ENCODE data around the gene ACBD7. TPM values are rescaled to one million over a fixed set of nuclear protein-coding genes. Genes with fewer than 3 reads are reported as not detected.

ACBD7 gene
- total RNA-seq, 4 donors from 2014 or later = not detected

GRCh38 chr10:15131330-15131729 lies 42.8 kb upstream of the ACBD7 start:
- no peaks in the 10 kb centered on the region for H3K9me3 ChIP-seq
- no peak overlapping the region for H3K4me3 ChIP-seq
- TF ChIP-seq CTCF (IDR thresholded peaks at IDR 0.05) (no peak), POLR2AphosphoS5 (IDR thresholded peaks at IDR 0.05) (no peak), POLR2A (IDR thresholded peaks at IDR 0.05) (no peak), EP300 (IDR thresholded peaks at IDR 0.05) (no peak)
- peaks cover 75% of the 10 kb centered on the region for H3K36me3 ChIP-seq
- WGBS = 99% methylated on average over 5 of the region's 5 CpGs
- no peaks in the 10 kb centered on the region for H3K4me1 ChIP-seq
- no peak overlapping the region for H3K27ac ChIP-seq
- H3K27me3 ChIP-seq = no peaks in the 10 kb centered on the region
- DNase-seq (ENCODE audit: low spot score in 2 of 2) = no peak

- WGBS = 90% methylated on average over 3 of the region's 3 CpGs
- H3K27me3 ChIP-seq = no peaks in the 10 kb centered on the region
- TF ChIP-seq CTCF (IDR thresholded peaks at IDR 0.05) (no peak), EP300 (IDR thresholded peaks at IDR 0.05) (no peak), POLR2AphosphoS5 (IDR thresholded peaks at IDR 0.05) (no peak), POLR2A (IDR thresholded peaks at IDR 0.05) (no peak)
- no peak overlapping the region for H3K27ac ChIP-seq
- no peaks in the 10 kb centered on the region for H3K9me3 ChIP-seq
- DNase-seq (ENCODE audit: low spot score in 2 of 2) = no peak
- no peak overlapping the region for H3K4me3 ChIP-seq
- H3K36me3 ChIP-seq = peaks cover 57% of the 10 kb centered on the region
- no peaks in the 10 kb centered on the region for H3K4me1 ChIP-seq
Measured at GRCh38 chr10:15124908-15125307, 36.3 kb upstream of the ACBD7 start.

- peaks cover 58% of the 10 kb centered on the region for H3K36me3 ChIP-seq
- no peak overlapping the region for H3K27ac ChIP-seq
- no peak for DNase-seq (ENCODE audit: low spot score in 2 of 2)
- no peak overlapping the region for H3K4me3 ChIP-seq
- H3K4me1 ChIP-seq = no peaks in the 10 kb centered on the region
- H3K9me3 ChIP-seq = no peaks in the 10 kb centered on the region
- TF ChIP-seq POLR2A (IDR thresholded peaks at IDR 0.05) (no peak), EP300 (IDR thresholded peaks at IDR 0.05) (no peak), POLR2AphosphoS5 (IDR thresholded peaks at IDR 0.05) (no peak), CTCF (IDR thresholded peaks at IDR 0.05) (no peak)
- 86% methylated on average over 9 of the region's 9 CpGs for WGBS
- H3K27me3 ChIP-seq = no peaks in the 10 kb centered on the region
Measured at GRCh38 chr10:15124190-15124589, 35.6 kb upstream of the ACBD7 start.

- no peak for TF ChIP-seq POLR2A (IDR thresholded peaks at IDR 0.05)
- no peaks in the 10 kb centered on the region for H3K4me1 ChIP-seq
- H3K27ac ChIP-seq = no peak overlapping the region
- H3K36me3 ChIP-seq = peaks cover 58% of the 10 kb centered on the region
- no peaks in the 10 kb centered on the region for H3K27me3 ChIP-seq
- WGBS = 33% methylated on average over 3 of the region's 3 CpGs
- H3K4me3 ChIP-seq = no peak overlapping the region
- H3K9me3 ChIP-seq = no peaks in the 10 kb centered on the region
- no peak for DNase-seq (ENCODE audit: low spot score in 2 of 2)
Measured at GRCh38 chr10:15123749-15124184, 35.2 kb upstream of the ACBD7 start.

- TF ChIP-seq POLR2AphosphoS5 (IDR thresholded peaks at IDR 0.05) = no peak
- no peak for TF ChIP-seq CTCF (IDR thresholded peaks at IDR 0.05)
- no peak for TF ChIP-seq EP300 (IDR thresholded peaks at IDR 0.05)
- TF ChIP-seq POLR2A (IDR thresholded peaks at IDR 0.05) = no peak
- Histone ChIP-seq H3K4me1 (no peaks in the 10 kb centered on the region), H3K27ac (no peak overlapping the region), H3K9me3 (no peaks in the 10 kb centered on the region), H3K27me3 (no peaks in the 10 kb centered on the region), H3K36me3 (peaks cover 61% of the 10 kb centered on the region), H3K4me3 (no peak overlapping the region)
- 92% methylated on average over 9 of the region's 9 CpGs for WGBS
- DNase-seq (ENCODE audit: low spot score in 2 of 2) = no peak
Measured at GRCh38 chr10:15122477-15123030, 34.0 kb upstream of the ACBD7 start.

GRCh38 chr10:15121707-15122106 lies 33.1 kb upstream of the ACBD7 start:
- no peak for DNase-seq (ENCODE audit: low spot score in 2 of 2)
- no peak overlapping the region for H3K27ac ChIP-seq
- WGBS = 100% methylated on average over 1 of the region's 1 CpG
- H3K4me1 ChIP-seq = no peaks in the 10 kb centered on the region
- H3K4me3 ChIP-seq = no peak overlapping the region
- H3K36me3 ChIP-seq = peaks cover 61% of the 10 kb centered on the region
- H3K27me3 ChIP-seq = no peaks in the 10 kb centered on the region
- no peak for TF ChIP-seq POLR2AphosphoS5 (IDR thresholded peaks at IDR 0.05)
- no peak for TF ChIP-seq EP300 (IDR thresholded peaks at IDR 0.05)
- no peak for TF ChIP-seq POLR2A (IDR thresholded peaks at IDR 0.05)
- TF ChIP-seq CTCF (IDR thresholded peaks at IDR 0.05) = no peak
- no peaks in the 10 kb centered on the region for H3K9me3 ChIP-seq

Data from suprapubic skin (tissue), 4 donors.